Epithelial cell of proximal tubule (primary cell): ENCODE measurements around the gene CHD1L. TPM values are rescaled to one million over a fixed set of nuclear protein-coding genes. Genes with fewer than 3 reads are reported as not detected.
"Not testable (repeated sequence)": the region's sequence is repeated elsewhere in the genome, so short reads cannot be mapped to it uniquely, and the experiment has no call there.

Experiments used
- DNase-seq: peaks from one replicate; pipeline ENCODE4 v3.0.0-alpha.2; 2011; ENCODE audit warnings: low read depth
- H3K4me3 ChIP-seq: 2 replicates; pipeline ENCODE4 v1.5.1; 2011; ENCODE audit warnings: low read depth, mild to moderate bottlenecking, low read length
- total RNA-seq: library from RNA; depleted of rRNA; stranded (reverse); fragments of >200 nt; gene quantifications from 2 replicates; pipeline ENCODE4 v1.2.3, GENCODE V29; 2015
- TF ChIP-seq, protein P1 (sequence below): conservative IDR thresholded peaks from 2 replicates; pipeline ENCODE4 v1.5.1; 2012; ENCODE audit warnings: low read depth, mild to moderate bottlenecking, low read length

The CHD1L gene
- total RNA-seq, 1 donor from 2014 or later: 28.0 TPM

DNA sequence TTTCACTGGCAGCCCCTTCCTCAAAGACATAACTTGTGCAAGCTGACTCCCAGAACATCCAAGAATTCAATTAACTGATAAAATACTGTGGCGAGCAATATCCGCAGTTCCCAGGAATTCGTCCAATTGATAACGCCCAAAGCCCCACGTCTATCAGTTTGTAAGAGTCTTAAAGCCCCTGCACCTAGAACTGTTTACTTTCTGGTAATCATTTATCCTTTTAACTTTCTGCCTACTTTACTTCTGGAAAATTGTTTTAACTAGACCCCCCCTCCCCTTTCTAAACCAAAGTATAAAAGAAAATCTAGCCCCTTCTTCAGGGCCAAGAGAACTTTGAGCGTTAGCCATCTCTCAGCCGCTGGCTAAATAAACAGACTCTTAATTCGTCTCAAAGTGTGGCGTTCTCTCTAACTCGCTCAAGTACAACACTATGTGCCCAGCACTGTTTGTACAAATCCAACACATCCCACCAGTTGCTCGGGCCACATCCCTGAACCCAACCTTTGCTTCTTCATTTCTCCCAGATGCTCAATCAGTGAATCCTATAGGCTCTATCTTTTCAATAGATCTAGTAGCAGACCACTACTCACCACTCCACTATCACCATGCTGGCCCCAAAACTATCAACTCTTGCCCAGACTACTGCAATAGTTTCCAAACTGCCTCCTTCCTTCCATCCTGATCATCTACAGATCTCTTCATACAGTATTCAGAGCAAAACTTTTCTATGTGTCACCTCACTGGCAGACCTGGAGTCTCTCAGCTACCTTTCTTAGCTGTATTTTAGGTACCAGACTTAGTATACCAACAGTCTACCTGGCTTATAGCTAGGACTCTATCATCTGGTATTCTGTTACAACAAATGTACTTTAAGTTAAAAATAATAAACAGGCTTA lies 3.3 kb upstream of the CHD1L start:
- TF ChIP-seq, protein P1, sequence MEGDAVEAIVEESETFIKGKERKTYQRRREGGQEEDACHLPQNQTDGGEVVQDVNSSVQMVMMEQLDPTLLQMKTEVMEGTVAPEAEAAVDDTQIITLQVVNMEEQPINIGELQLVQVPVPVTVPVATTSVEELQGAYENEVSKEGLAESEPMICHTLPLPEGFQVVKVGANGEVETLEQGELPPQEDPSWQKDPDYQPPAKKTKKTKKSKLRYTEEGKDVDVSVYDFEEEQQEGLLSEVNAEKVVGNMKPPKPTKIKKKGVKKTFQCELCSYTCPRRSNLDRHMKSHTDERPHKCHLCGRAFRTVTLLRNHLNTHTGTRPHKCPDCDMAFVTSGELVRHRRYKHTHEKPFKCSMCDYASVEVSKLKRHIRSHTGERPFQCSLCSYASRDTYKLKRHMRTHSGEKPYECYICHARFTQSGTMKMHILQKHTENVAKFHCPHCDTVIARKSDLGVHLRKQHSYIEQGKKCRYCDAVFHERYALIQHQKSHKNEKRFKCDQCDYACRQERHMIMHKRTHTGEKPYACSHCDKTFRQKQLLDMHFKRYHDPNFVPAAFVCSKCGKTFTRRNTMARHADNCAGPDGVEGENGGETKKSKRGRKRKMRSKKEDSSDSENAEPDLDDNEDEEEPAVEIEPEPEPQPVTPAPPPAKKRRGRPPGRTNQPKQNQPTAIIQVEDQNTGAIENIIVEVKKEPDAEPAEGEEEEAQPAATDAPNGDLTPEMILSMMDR: no peak
- no peak overlapping the region for H3K4me3 ChIP-seq
- DNase-seq: no peak

DNA sequence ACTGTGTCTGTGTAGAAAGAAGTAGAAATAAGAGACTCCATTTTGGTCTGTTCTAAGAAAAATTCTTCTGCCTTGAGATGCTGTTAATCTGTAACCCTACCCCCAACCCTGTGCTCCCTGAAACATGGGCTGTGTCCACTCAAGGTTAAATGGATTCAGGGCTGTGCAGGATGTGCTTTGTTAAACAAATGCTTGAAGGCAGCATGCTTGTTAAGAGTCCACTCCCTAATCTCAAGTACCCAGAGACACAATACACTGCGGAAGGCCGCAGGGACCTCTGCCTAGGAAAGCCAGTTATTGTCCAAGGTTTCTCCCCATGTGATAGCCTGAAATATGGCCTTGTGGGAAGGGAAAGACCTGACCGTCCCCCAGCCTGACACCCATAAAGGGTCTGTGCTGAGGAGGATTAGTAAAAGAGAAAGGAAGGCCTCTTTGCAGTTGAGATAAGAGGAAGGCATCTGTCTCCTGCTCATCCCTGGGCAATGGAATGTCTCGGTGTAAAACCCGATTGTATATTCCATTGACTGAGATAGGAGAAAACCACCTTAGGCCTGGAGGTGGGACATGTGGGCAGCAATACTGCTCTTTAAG lies 2.3 kb upstream of the CHD1L start:
- not testable (repeated sequence) for H3K4me3 ChIP-seq, DNase-seq

DNA sequence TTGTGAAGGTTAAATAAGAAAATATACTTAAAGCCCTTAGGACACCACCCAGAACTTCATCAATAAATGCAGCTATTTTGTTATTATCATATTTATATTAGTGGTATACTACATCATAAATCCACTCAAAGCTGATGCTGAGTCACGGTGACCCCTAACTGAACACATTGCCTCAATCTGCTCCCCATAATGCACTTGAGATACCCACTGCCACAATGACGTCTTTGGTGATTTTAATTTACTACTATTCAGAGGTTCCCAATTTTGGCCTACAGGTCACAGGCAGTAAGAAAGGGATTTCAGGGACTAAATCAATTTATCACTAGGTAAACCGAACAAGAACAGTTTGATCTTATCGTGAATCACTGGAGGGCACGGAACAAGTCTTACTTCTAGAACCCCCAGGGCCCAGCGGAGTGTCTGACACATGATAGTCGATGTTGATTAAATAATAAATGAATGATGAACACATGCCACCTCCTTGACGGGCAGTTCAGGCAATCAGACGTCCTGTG lies 493 bp upstream of the CHD1L start:
- no peak for DNase-seq
- TF ChIP-seq, protein P1: no peak
- H3K4me3 ChIP-seq: peak overlapping the region; percentile 90

DNA sequence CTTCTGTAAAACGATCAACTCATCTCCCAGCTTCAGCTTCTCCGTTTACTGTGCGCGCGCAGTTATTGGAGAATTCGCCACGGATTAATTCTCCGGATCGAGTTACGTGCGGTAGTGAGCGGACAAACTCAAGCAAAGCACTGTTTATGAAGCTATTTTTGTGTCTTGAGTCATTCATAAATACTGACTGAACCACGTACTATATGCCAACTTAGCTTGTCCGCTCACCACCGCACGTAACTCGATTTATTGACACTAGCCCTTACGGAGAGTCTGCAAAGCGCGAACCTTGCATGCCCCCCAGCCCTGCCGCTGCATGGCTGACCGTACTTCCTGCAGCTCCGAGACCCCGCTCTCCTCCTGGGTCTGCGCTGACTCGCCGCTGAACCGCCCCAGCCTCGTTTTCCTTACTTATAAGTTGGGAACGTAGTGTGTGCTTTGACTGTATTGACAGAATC lies 773 bp downstream of the CHD1L start:
- peak overlapping the region; percentile 90 for H3K4me3 ChIP-seq
- TF ChIP-seq, protein P1: no peak
- DNase-seq: no peak

DNA sequence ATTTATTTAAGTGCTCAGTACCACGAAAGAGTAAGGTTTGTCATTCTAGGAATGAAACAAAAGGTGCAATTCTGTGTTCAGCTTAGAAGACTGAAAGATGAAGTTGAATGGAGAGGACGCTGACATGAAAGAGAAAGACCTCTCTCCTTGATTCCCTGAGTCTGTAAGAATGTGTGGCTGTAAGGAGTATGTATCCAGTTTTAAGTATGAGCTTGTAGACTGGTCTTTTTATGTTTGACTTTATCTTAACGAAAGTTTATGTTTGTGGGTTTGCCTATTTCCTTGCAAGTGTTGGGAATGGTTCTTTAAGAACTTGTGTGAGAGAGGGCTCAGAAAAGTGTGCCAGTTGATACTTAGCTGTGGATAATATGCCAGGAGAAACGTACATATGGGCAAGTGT lies 1.4 kb downstream of the CHD1L start:
- no peak for DNase-seq
- peak overlapping the region; percentile 90 for H3K4me3 ChIP-seq
- TF ChIP-seq, protein P1: no peak

DNA sequence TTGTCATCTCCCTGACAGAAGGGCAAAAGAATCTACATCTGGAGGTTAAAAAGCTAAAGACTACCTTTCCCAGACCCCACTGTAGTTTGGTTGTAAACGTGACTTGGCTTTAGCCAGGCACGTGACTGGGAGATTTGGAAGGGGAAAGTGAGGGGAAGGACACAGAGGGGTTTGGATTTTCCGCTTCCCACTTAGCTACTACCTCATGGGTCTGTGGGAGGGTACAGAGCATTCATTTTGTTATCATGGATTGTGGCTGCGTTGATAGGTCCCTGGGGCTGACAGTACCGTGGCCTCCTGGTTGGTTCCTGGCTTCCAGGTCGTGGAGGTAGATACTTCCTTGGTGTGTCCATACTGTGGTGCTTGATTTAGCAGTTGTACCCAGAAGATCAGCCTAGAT lies 2.6 kb downstream of the CHD1L start:
- no peak overlapping the region for H3K4me3 ChIP-seq
- no peak for DNase-seq
- TF ChIP-seq, protein P1: no peak

DNA sequence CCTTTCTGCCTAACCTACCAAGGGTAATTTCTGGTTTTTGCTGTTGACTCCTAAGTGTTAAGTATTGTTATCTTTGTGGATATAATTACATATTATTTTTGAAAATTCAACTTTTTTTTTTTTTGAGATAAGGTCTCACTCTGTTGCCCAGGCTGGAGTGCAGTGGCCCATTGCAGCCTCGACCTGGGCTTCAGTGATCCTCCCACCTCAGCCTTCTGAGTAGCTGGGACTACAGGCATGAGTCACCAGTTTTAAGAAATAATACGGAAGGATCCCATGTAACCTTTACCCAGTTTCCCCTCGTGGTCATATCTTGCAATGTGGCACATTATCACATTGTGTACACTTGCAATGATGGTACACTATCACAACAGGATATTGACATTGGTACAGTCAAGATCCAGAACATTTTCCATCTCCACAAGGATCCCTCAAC lies 3.1 kb downstream of the CHD1L start:
- TF ChIP-seq, protein P1: no peak
- H3K4me3 ChIP-seq: no peak overlapping the region
- DNase-seq: no peak
